Measurements from ENCODE around the gene ZNF44.

DNA sequence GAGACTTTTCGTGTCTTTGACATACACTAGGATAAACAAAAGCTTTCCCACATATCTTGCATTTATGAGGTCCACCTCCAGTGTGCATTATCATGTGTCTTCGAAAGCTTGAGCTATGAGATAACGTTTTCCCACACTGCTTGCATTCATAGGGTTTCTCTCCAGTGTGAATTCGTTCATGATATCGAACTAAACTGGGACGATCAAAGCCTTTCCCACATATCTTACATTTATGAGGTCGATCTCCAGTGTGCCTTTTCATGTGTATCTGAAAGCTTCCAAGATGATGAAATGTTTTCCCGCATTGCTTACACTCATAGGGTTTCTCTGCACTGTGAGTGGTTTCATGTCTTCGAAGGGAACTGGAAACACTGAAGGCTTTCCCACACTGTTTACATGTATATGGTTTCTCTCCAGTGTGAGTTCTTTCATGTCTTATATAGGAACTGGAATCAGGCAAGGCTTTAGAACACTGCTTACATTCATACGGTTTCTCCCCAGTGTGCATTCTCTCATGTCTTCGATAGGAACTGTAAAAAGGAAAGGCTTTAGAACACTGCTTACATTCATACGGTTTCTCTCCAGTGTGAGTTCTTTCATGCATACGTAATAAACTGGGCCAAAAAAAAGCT, 24.2 kb upstream of the ZNF44 start:
- TF ChIP-seq POLR2A (IDR thresholded peaks at IDR 0.05; ENCODE audit: low read length) (no peak), GATA1 (IDR thresholded peaks at IDR 0.05; ENCODE audit: low read depth, low read length) (no peak)

Measured in erythroblast (primary cell).